Right ventricle myocardium superior (tissue), 1 donor: ENCODE measurements around the gene MELTF. TPM values are rescaled to one million over a fixed set of nuclear protein-coding genes. Genes with fewer than 3 reads are reported as not detected.

ENCODE experiments used
- ATAC-seq: fragments of 200-7000 bp; cut with Tn5 transposase; one replicate; pipeline ENCODE4 v1.9.1; 2020; ENCODE audit warnings: mild to moderate bottlenecking; ENCODE audit not compliant: poor library complexity
- DNase-seq: peaks from one replicate; pipeline ENCODE4 v3.0.0-alpha.2; 2020
- intact Hi-C: fragments of 100-400 bp; cut with DNase I; formaldehyde crosslinking; loops from one replicate; pipeline ENCODE4 v1.11.2; 2022
- total RNA-seq: library from RNA; stranded (reverse); fragmentation: NEBNext Ultra II Directional; extraction: Animal tissue kit (Norgen Biotek cat#: 25700); gene quantifications from one replicate; pipeline ENCODE4 v1.2.1, GENCODE V29; 2021
- donor health status: DM: no; HTN: yes; CAD: no; lungs with severe emphysema.

The MELTF gene
- total RNA-seq, 1 donor from 2014 or later = 3.1 TPM

DNA sequence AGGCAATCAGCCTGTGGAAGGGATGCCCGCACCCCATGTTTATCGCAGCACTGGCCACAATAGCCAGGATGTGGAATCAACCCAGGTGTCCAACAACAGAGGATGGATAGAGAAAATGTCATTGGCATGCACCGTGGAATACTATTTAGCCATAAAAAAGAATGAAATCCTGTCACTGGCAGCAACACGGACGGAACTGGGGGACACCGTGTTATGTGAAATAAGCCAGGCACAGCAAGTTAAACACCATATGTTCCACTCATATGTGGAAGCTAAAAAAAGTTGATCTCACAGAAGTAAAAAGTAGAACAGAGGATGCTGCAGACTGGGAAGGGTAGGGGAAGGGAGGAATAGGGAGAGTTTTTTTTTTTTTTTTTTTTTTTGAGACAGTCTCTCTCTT is 15.6 kb downstream of the MELTF start:
- intact Hi-C loops = no loop called here
- ATAC-seq (no peak), DNase-seq (no peak)

DNA sequence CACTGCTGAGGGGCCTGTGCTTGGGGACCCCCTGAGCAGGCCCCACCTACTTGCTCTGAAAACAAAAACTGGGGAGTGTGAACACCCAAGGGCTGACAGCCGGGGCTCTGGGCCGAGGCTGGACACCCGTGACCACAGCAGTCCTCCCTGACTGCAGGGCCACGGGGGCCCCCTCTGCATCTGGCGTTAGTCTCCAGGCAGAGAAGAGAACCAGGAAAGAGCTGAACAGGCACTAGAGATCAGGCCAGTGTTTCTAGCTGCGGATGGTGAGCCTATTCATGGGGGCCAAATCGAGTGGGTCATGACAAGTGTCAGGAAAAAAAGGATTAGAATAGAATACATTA is 17.1 kb downstream of the MELTF start:
- intact Hi-C loops = no loop called here
- ATAC-seq (no peak), DNase-seq (no peak)

DNA sequence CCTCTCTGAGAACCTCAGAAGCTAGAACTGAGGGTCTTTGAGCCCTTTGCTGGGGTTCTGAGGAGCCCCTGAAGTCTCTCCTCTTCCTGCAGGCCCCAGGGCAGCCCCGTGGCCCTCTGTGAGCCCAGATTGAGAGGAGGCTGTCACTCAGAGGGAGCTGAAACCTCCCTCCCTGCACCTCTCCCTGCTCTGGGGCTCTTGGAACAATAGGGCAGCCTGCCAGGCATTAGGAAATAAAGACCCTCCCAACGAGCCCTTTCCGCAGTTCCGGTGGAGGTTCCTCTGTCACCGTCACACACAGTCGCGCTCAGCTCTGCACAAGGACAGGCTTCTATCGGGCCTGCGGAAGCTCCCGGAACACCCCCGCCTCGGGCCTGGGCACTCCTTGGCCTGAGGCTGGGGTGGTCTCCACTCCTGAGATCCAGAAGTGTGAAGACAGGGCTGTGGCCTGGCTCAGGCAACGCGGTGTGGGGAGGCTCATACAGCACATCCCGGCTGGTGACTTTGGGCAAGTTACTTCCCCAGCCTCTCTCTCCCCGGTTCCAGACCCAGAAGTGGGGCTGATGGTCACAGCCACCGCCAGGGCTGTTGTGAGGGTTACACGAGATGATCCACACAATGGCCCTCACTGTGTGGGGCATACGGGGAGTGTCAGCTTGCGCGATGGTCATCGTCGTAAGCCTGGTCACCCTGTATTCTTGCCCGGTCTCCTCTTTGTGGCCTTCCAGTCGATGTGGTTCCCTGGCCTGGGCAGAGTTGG is 17.7 kb downstream of the MELTF start:
- intact Hi-C loops = no loop called here
- DNase-seq (peak; percentile 16), ATAC-seq (no peak)

DNA sequence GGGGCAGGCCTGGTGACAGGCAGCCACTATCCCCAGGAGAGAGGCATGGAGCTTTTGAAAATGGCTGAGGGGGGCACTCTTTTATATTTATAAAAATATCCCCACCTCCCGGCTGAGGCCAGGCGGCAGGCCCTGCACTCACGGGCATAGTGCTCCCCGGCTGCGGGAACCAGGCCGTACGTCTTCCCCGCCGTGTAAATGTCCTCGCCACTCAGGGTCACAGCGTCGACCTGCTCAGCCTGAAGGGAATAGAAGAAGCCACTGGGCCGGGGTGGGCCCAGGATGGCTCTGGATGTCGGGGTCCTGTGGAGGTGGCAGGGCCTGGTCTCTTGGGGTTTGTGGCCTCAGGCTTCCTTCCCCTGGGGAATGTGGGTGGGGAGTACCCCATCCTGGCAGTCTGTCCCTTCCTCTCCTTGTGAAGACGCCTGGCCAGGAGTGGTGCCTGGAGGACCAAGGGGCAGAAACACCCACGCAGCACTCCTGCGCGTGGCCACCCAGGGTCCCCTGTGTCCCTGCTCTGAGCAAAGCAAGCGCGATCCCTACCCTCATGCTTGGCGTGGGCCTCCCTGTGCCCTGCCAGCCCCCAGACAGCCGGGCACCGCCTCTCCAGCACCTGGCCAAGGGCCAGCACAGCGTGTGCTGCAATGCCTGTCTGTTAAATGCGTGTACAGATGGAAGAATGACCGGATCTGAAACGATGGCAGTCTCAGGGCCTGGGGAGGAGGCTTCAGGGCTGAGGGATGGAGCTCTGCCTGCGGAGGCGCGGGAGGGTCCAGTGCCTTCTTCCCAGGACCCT is 18.9 kb downstream of the MELTF start:
- peak; percentile 46 for DNase-seq
- peak; percentile 61 for ATAC-seq
- intact Hi-C loops = no loop called here

DNA sequence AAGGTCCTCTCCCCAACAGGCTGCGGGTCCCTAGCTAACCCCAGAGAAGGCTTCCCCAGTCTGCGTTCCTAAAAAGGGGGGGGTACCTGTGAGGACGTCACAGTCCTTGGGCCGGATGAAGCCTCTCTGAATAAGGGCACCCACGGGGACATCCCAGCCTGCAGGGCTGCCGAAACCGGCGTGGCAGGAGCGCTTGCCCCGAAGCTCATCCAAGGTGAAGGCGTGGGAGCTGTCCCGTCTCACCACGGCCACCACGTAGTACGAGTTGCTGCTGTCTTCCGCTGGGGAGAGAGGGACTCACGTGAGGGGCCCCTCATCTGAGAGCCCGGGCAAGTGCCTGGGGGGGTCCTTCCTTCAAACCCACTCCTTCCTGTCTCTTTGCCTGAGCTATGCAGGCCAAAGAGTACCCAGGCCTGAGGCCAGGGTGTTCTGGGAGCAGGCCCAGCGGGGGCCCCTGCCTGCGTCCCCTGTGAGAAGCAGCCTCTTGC is 20.0 kb downstream of the MELTF start:
- intact Hi-C loops = no loop called here
- DNase-seq = peak; percentile 21
- ATAC-seq = no peak

DNA sequence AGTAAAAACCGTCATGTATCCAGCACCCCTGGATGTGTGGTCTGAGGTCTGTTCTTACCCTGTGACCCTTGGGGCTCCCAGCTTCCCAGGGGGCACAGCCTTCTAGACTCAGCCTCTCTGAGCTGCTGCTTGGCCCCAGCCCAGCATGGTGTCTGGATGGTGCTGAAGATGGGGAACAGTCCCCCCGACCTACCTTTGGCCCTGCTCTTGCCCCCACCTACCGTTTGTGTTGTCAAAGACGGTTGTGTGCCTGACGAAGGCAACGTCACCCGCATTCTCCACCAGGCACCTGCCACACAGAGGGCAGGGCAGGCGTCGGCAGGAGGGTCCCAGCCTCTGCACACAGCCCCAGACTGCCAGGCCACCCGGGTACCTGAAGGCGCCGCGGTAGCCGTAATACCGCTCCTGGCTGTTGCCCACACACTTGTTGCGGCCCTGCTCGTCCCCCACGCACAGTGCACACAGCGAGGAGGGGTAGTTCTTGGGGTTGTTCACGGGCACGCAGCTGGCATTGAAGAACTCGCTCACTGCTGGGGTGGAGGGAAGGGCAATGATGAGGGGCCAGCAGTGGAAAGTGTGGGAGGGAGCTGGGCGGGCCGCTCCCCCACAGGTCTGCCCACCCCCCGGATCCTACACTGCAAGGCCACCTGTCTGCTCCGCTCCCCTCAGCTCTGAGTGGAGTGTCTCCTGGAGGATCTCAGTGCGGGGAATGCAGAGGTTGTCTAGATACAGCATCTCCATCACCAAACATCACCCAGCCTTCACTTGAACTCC is 21.0 kb downstream of the MELTF start:
- no peak for ATAC-seq
- intact Hi-C loops = no loop called here
- DNase-seq = peak; percentile 30

DNA sequence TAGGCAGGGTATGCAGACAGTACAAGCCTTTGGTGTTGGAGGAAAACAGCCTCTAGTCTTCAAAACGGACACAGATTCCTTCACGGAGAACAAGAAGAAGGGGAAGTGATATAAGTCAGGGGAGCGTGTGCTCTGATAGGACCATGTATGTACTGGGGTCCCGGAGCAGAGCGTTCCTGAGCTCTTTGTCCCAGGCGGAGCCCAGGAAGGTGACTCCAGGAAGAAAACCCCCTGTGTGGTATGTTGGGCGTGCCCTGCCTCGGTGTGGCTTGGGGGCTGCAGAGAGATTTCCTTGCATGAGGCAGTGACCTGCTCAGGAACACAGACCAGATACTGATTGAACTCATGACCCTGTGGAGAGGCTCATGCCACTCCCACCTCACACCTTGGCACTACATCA is 21.7 kb downstream of the MELTF start:
- intact Hi-C loops = no loop called here
- ATAC-seq (no peak), DNase-seq (peak; percentile 9)

DNA sequence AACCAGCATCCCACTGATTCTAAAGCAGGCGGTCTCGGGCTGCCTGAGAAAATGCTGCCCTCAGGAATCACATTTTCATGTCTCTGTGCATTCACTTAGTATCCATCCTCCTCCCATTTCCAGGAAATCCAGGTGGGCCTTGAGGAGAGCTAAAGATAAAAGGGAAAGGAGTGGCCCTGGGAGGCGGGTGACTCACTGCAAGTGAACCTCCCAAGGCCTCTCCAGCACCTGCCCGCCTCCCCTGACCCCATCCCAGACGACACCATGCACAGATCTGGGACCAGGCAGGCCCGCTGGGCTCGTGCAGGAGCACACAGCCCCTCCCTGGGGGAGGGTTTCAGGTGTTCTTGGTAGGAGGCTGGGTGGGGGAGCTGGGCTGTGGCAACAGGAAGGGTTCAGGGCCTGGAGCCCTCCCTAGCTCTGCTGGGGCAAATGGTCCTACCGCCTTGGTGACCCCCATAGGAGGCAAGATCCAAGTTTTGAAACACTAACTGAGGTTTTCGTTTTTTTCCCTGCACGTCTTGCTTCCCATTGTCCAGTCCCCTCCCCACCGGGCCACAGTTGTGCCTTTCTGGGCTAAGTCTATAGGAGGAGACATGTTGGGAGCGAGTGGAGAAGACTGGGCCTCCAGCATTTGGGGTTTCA is 22.2 kb downstream of the MELTF start:
- intact Hi-C loops = no loop called here
- no peak for ATAC-seq
- peak; percentile 17 for DNase-seq

DNA sequence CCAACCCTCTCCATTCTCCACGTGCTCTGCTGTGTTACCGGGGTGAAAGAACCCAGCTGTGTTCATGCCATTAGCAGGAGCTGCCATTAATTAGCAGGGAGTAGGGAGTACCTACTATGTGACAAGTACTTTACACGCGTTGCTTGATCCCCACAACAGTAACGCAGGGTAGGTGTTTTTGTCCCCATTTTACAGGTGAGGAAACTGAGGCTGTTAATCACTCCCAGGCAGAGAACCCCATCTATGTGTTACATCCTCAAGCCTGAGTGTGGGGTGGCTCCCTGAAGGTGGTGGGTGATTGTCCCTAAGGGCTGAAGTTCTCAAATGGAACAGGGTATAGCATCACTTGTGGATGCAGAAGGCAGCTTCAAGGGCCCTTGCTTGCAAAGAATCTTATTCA is 22.8 kb downstream of the MELTF start:
- DNase-seq (no peak), ATAC-seq (no peak)
- intact Hi-C loops = no loop called here

DNA sequence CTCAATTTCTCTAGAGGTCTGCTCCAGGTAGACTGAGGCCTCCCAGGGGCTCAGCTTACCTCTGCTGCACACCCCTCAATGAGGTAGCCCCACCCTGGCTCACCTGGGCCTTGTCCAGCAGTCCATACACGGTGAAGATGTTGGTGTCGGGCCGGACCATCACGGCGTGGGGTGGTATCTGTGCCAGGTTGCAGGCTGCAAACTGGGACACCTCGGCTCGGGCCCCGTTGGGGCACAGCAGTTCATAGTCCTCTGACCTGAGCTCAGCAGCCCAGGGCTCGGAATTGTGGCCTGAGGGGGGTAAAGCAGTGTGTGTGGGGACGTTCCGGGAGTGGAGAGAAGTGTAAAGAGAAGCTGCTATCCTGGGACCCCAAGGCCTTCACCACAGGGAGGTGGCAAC is 23.2 kb downstream of the MELTF start:
- DNase-seq (peak; percentile 29), ATAC-seq (no peak)
- intact Hi-C loops = no loop called here

DNA sequence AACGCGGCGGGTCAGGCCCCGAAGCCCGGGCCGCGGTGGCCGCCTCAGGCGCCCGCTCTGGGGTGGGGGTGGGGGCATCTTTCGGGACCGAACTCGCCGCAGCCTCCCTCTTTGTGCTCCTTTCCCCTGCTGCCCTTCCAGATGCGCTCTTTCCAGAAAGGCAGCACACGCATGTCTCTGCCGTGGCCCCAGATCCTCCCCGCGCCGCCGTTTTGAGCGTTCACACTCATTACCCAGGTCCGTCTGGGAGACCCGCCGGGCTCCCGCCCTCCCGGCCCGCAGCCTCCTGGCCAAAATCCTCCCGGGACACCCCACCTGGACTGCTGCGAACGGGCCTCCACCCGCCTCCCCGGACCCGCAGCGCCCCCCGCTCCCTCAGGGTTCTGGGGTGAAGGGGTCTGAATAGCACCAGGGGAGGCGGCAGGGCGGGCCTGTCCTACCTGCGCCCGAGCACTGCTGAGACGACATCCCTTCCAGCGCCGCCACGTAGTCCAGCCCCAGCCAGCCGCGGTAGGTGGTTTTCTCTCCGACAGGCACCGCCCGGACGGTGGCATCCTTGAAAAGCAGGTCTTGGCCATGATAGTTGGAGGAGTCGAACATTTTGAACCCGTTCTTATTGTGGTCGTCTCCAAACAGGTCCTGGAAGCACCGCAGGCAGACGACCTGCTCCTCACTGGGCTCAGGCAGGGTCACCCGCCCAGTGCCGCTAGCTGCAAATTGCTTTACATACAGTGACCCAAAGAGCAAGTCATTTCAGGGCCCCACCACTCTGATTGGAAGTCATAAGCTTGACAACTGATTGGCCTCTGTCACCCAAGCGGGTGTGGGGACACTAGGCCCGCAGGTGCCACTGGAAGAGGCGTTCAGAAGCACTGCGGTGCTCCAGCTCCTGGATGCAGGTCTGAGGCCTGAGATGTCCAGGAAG is 25.9 kb downstream of the MELTF start:
- DNase-seq = peak; percentile 40
- intact Hi-C loops = loop anchor here (5.0 kb wide), 1 partner anchor 184 kb away; no protein-coding TSS in a partner anchor
- no peak for ATAC-seq

DNA sequence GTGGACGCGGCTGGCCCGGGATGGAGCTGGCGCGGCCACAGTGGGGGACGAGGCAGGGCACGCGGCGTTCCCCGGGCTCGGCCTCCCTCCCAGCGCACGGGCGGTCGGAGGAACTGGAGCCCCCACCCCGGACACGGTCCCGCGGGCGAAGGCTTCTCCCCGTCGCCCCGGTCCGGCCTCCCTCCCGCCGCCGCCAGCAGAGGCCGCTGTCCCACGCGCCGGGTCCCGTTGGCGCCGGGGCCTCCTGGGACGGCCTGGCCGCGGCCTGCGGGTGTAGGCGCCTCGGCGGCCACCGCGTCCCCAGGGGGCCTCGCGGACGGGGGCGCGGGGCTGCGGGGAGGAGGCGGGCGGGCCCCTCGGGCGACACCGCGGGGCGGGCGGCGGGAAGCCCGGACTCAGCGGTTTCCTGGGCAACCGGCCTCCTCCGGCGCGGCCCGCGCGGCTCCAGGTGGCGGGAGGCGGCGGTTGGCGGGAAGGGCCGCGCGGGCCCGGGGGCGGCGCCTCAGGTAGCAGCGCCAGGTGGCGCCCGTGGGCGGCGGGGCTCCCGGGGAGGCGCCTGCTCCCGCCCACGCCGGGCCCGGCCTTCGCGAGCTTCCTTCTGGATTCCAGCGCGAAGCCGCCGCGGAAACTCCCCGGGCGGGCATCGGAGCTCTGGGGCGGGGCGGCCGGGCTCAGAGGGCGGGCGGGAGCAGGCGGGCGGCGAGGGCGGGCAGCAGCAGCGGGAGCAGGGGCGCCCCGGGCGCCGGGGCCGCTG is 26.7 kb downstream of the MELTF start:
- DNase-seq = peak; percentile 85
- intact Hi-C loops = loop anchor here (5.0 kb wide), 1 partner anchor 184 kb away; no protein-coding TSS in a partner anchor

DNA sequence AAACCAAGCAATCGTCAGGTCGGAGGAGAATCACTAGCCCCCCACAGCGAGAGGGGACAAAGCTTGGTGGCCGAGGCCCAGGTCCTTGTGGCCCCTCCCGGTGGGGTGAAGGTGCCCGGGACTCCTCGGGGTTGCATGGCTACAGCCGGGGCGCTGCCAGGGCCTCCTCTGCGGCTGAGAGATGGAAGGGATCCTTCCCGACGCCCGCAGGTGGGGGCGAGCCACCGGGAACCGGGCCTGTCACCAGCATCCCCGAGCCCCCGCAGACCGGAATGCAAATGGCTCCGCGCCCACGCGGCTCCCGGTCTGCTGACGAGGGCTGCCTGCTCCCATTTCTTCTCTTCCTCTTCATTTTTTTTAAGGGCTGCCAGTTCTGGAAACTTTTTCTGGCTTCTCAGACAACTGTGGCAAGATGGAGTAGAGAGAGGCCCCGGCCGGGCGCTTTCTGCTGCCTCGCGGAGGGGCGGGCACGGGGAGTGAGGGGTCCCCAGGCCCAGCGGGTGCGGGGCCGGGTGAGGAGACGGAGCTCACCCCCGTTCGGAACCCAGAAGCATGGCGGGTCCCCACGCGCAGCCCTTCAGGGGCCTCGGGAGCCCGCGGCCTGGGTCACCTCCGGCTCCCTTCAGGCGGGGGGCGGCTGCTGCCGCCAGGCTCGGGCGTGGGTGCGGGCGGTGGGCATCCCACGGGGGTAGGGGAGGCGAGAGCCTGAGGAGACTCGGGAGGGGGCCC is 27.5 kb downstream of the MELTF start:
- ATAC-seq = peak; percentile 38
- peak; percentile 43 for DNase-seq
- intact Hi-C loops = loop anchor here (5.0 kb wide), 1 partner anchor 185 kb away; no protein-coding TSS in a partner anchor

More for the DNA sequence above, 26.7 kb downstream of the MELTF start:
- peak; percentile 94 for ATAC-seq

DNA sequence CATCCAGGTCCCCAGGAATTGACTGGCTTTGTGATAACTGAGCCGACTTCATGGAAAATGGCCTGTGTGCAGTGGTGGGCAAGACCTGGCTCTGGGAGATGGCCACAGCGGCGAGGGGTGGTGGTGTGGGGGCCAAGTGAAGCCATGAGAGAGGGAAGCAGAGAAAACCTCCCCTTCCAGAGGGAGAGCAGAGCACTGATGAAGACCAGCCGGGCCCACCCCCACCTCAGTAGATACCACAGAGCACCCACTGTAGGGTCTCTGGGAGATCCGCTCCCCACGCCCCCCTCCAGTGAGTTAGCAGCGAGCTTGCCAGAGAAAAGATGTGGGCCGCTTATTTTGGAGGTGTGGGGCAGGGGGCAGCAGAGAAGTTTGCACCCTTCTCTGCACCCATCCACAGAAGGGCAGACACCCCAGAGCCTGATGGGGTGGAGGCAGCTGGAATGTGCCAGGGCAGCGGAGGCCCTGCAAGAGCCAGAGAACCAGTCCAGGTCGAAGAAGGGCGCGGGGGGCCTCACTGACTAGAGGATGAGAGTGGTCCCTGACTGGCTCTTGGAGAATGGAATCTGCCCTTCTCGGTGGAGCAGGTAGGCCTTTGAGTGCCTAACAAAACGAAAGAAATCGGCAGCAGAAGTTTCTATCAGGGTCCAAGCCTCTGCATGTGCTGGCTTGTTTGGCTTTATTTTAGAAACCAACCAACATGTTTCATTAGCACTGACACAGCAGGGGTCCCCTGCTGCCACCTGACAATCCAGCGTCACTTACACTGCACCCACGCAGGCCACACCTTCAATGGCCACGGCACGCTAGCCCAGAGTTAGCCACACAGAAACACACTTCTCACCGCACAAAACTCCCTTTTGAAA is 28.3 kb downstream of the MELTF start:
- DNase-seq (peak; percentile 39), ATAC-seq (no peak)
- intact Hi-C loops = loop anchor here (5.0 kb wide), 1 partner anchor 186 kb away; no protein-coding TSS in a partner anchor

DNA sequence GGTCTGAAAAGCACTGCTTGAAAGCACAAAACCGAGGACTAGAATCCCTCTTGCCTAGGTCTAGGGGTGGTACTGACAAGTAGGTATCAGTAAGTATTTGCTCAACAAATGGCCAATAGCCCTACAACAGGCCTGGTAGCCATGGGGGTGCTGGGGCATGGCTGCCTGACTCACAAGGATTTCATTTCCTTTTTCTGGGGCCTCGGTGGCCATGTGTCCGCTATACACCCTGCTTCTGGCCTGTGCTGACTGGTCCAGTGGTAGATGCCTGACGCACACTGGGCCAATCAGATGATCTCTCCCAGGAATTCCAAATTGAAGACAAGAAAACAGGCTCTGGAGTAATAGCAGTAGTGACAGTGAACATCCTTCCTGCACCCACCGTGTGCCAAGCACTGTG is 29.4 kb downstream of the MELTF start:
- ATAC-seq (no peak), DNase-seq (peak; percentile 17)
- intact Hi-C loops = loop anchor here (5.0 kb wide), 1 partner anchor 187 kb away; no protein-coding TSS in a partner anchor
